SHP77 (cell line): ENCODE data around the gene ARHGEF17.

ENCODE experiments used
- DNase-seq, 2 experiments: peaks; one replicate each; lab custom pipeline; 2025; lab: John Stamatoyannopoulos, UW

The ARHGEF17 gene

DNA sequence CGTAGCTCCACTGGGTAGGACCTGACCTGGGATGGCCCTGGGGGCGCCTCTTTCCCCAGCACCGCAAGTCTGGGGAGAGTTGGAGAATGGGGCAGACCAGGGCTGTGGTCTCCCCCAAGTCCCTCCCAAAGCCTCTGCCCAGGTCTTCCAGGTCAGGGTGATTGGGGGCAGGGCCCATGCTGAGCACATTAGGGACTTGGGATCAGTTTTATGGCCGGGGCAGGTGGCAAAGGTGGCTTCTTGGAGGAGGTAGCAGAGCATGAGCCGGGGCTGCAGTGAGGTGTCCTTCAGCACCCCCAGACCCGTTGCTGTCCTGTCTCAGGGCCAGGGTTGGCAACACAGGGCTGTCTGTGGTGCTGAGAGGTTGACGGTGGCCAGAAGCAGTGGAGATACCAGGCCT is 74.1 kb downstream of the ARHGEF17 start:
- DNase-seq, result no peak

DNA sequence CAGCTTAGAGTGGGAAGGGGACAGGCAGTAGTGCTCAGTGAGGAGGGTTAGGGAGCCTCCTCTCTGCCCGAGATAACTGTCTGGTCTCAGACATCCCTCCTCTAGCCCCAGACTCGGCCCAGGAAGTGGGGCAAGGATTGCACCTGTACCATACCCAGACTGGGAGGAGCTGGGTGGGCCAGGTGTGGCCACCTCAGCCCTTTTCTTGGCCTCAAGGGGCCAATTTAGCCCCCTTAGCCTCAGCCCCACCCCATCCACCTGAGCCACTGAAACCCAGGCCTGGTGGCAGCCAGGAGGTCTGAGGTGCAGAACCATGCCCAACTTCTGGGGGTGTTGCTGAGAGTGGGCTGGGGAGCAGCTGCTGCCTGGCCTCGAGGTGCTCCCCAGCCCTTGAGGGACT is 74.7 kb downstream of the ARHGEF17 start:
- DNase-seq, result no peak

DNA sequence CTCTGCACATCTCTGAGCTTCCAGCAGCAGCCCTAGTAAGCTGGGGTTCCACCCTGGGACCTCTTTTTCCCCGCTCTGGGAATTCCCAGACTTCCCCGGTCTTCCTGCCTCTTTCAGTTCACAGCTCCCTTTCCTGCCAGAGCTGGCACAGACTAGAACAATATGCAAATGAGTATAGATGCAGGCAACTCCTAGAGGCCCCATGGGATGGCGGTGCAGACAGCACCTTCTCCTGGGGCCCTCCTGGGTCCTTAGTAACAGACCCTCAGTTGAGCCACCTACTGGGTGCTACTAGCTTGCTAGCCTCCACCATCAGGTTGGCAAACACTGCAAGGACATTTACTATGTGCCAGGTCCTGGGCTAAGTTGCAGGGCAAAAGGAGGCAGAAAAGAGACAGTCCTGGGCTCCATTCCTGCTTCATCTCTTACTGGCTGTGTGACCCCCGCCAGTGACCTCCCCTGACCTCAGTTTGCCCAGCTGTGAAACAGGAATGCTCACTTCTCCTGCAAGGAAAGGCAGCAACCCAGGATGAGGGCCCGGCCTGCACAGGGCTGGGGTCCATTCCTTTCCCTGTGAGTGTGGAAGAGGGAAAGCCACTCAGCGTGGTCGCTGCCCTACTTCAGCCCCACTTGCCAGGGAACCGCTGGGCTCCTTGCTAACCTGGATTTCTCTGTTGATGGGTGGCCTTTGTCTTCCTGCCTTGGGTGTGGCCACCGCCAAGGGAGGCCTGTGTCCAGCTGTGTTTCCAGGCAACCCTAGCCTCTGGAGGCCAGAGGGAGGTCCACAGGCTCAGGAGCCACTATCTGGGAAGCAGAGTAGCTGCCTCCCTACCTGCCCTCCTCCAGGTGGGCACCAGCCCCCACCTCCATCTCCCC is 75.4 kb downstream of the ARHGEF17 start:
- no peak for DNase-seq

DNA sequence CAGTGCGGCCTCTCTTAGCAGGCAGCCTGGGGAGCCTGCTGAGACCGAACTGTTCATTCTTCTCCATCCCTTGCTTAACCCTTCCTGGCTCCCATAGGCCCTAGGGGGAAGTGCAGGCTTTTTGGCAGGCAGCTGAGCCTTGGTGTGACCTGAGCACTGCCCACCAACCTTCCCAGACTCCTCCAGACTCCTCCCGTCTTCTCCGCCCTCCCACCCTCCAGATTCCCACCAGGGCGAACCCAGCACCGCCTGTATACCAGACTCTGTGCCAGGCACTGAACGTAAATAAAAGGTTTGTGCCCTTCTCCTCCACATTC is 76.0 kb downstream of the ARHGEF17 start:
- DNase-seq, result no peak

DNA sequence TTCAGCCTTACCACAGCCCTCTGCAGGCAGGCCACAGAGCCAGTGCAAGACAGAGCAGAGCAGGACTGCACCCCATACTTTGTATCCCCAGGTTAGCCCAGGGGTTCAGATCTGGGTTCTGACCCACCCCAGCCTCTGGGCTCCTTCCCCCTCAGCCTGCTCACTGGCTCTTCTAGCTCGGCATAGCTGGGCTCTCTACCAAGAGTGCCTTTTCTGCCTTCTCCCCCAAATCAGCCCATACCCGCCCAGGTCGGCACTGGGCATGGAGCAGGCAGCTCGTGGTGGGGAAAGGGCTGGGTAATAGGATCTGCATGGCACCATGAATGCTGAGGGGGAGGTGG is 76.4 kb downstream of the ARHGEF17 start:
- DNase-seq, result no peak

DNA sequence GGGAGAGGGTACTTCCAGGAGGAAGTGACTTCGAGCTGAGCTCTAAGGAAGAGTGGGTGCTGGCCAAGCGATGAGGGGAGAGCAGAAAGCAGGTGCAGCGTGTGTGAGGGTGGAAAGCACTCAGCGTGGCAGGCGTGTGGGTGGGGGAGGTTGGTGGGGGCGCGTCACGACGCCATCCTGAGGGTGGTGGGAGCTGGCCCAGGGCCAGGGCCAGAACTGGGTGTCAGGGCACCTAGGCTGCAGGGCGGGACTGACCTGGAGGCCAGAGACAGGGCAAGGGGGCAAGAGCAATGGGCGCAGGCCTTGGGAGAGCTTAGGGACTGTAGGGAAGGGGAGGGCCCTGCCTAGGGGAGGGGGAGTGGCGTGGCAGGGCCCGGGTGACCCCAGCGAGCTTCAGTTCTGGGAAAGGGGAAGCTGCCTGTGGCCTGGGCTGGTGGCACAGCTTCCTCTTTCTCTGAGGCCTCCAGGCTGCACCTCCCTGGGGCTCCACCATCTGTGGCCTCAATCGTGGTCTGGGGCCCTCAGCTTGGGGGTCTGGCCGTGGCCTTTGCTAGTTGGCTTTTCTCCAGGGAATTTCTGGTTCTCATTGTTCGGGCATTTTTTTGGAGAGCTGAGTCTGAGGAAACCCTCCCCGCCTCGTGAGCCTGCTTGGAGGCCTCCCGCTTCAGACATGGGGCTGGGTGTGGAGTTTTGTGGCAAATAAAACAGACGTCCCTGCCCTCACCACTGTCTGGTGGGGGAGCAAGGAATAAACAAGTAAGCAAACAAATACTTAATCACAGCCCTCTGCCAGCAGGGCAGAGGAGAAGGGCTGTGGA is 77.0 kb downstream of the ARHGEF17 start:
- DNase-seq, result no peak

DNA sequence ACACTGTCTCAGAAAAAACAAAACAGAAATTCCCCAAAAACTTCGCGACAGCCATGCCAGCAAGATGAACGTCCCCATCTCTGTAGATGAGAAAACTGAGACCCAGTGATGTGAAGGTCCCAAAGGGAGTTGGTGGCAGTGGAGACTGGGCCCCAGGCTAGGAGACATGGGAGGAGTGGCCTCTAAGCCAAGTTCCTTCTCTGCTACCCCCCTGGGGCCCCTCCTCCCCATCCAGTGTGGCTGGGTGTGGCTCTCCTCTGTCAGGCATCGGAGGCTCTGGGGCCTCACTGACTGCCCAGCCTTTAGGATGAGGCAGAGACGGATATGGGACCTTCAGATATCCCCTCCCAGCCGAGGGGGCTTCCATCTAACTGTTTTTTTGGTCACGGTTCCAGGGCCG is 77.9 kb downstream of the ARHGEF17 start:
- DNase-seq, result no peak

DNA sequence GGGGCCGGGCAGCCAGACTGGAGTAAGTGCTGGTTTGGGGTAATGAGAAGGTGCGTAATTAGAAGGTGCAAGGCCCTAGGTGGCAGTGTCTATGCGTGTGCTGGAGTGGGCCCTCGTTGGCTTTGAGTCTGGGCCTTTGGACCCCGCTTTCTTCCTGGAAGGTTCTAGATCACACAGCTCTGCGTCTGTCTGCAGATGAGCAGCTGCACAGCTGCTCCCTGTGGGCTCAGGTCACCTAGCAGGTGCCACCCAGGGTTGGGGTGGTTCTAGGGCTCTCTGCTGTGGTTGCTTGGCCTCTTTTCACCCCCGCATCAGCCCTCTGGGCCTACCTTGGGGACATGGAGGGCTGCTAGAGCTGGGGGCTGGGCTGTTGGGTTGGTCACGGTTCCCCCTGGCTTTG is 78.5 kb downstream of the ARHGEF17 start:
- DNase-seq, result no peak

DNA sequence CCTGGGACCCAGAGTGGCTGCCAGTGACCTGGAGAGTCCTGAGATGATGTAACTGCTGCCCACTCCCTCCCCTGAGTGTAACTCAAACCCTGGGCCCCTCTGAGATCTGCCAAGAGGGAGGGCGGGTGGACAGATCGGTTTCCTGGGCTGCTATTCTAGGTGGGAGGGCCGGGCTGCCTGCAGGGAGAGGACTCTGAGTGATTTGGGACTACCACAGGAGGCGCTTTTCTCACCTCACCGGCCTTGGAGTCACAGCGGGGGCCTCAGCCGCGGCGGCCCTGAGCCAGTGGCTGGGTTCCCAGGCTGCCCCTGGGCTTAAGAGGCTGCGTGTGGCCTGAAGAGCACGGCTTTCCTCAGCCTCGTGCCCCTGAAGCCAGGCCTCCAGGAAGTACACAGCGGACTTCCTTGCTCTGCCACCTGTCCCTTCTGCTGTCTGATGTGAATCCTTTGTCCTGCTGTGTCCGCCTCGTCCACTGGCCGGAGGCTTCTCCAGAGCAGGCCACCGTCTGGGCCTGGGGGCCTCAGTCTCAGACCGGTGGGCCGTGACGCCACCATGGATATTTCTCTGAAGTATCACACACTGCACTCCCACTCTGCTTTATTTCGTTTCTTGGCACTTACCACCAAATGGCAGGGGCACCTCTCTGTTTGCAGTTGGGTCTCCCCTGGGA is 79.7 kb downstream of the ARHGEF17 start:
- no peak for DNase-seq

DNA sequence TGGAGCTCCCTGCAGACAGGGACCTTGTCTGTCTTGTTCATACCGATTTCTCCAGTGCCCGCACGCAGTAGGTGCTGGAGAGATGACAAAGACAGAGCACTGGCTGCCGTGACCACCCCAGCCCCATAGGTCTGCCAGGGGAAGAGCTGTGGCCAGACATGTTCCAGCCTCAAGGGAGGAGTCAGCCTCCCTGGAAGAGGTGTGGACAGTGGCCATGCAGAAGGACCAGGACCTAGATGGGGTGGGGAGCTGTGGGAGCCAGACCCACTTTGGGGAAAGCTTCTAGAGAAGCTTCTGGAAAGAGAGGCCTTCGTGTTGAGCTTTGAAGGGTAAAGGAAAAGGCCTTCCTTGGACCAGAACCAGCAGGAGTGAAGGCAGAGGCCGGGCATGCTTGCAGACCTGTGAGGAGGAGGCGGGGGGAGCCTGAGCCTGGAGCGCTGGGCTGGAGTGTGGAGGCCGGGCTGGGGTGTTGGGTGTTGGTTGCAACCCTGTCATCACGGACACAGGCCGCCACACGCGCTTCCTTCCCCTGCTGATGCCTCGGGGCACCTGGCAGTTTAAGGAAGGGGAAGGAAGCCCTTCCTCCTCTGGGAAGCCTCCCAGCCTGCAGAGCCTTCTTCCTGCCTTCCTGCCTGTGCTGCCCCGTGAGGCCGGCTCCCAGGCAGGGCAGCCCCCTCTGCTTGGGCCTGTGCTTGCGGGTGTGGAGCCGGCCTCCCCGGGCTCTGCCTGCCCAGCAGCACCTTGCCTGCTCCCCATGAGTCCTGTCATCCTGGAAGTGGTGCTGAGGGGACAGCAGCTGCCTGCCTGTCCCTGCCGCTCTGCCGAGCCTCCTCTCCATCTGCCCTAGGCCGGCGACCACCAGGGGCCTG is 80.4 kb downstream of the ARHGEF17 start:
- DNase-seq, result no peak

DNA sequence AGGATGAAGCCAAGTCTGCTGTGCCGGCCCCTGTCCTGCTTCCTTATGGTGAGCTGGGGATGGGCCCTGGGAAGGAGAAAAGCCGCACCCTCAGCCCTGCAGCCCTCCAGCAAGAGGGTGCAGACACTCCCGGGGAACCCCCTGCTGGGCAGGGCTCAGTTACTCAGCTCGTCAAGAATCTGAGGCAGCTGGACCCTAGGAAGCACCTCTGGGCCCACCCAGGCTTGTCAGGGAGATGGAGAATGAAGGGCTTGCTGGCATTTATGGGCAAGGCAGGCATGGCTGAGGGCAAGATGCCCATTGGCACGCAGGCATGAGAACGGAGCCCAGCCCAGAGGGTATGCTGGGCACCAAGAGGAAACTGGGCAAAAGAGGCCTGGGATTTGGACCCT is 81.1 kb downstream of the ARHGEF17 start:
- no peak for DNase-seq

DNA sequence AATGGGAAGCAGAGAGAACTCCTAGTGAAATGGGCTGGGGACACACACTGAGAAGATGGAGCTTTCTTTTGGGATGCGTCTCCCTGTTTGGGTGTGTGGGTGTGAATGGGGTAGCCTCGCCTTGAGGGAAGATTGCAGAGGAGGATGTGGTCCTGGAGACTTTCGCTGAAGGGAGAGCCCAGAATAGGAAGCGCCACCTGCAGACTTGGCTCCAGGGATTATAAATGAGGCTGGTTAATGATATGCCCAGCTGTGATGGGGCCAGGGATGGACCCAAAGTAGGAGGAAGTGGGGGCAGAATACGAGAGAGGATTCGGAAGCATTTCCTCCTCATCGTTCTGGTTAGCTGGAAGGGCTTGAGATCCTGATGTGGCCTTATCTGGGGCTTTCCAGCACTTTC is 81.8 kb downstream of the ARHGEF17 start:
- DNase-seq, result no peak

DNA sequence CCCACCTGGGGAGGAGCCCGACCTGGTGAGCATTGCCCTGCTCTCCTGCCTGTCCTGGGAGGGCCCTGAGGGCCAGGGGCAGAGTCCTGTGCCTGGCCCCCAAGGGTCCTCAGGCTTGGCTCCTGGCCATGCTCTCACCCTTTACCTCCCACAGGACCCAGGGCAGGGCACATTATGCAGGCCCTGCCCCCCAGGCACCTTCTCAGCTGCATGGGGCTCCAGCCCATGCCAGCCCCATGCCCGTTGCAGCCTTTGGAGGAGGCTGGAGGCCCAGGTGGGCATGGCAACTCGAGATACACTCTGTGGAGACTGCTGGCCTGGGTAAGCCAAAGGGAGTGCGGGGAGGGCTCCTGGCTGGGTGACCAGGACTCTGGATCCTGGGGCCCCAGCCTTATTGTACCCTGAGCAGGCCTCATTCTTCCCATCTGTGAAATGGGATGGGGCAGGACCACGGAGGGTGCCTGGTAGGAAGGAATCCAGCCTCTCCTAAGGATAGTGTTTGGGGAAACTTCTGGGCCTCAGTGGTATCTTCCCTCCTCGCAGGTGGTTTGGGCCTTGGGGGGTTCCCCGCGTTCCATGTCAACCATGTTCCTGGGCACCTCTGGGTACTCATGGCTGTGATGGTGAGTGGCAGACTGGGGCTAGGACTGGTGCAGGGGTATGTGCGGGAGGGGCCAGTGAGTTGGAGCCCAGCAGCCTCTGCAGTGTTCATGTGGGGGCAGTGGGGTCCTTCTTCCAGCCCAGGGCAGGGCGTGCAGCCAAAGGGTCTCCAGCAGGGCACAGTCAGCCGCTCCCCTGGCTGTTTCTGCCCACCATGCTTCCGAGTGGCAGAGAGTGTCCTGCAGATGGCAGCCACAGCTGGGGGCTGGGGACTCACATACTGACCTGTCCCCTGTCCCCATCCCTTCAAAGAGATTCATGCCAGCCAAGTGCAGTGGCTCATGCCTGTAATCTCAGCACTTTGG is 82.8 kb downstream of the ARHGEF17 start:
- DNase-seq, result no peak

DNA sequence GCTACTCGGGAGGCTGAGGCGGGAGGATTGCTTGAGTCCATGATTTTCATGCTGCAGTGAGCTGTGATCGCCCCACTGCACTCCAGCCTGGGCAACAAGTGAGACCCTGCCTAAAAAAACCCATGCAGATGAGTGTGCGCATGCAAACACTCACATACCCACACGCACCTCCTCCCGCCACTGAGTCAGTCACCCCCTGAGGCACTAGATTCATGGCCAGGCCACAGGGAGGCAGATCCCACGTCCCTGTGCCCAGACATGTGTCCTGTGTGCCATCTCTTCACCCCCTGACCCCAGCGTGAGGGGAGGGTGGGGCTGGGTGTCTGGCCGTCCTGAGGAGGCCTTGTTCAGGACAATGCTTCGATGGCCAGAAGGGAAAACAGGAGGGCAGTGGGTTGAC is 83.6 kb downstream of the ARHGEF17 start:
- no peak for DNase-seq

DNA sequence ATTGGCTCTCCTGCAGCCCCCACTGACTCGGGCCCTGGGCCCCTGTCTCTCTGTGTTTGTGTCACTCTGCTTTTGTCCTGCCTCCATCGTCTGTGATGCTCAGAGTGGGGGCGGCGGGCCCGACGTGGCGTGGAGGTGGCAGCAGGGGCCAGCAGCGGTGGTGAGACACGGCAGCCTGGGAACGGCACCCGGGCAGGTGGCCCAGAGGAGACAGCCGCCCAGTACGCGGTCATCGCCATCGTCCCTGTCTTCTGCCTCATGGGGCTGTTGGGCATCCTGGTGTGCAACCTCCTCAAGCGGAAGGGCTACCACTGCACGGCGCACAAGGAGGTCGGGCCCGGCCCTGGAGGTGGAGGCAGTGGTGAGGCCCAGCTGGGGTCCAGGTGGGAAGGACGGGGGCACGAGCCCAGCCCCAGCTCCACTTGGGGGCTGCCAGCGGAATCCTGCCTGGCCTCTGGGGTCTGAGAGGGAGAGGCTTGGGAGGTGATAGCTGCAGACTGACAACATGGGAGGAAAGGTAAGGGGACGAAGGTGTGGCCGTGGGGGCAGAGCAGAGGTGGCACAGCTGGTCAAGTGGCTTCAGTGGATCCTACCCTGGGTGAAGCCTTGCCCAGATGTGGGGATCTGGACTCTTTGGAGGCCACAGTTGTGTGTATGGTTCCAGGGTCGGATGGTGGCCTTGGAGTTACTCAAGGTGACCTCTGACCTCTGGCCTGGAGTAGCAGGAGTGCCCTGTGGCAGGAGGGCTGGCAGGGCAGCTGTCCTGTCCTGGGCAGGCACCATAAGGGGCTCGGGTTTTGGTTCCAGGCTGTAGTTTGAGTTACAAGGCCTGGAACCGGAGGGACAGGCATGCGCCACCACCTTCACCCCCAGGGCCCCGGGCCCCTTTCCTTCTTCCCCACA is 84.3 kb downstream of the ARHGEF17 start:
- no peak for DNase-seq

DNA sequence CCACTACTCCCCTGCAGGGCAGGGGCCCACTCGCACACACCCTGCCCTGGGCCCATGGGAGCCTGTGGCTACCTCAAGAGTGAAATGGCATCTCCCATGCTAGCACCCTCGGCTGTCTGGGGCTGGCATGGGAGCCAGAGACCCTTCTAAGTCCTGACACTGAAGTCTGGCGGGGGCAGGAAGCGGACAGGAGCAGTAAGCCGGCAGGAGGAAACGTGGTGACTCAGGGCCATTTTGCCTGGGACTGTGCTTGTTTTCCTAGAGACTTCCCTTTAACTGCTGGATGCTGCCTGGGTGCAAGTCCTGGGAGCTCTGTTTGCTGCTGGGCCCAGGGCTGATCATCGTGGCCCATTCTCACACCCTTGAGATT is 84.9 kb downstream of the ARHGEF17 start:
- no peak for DNase-seq

DNA sequence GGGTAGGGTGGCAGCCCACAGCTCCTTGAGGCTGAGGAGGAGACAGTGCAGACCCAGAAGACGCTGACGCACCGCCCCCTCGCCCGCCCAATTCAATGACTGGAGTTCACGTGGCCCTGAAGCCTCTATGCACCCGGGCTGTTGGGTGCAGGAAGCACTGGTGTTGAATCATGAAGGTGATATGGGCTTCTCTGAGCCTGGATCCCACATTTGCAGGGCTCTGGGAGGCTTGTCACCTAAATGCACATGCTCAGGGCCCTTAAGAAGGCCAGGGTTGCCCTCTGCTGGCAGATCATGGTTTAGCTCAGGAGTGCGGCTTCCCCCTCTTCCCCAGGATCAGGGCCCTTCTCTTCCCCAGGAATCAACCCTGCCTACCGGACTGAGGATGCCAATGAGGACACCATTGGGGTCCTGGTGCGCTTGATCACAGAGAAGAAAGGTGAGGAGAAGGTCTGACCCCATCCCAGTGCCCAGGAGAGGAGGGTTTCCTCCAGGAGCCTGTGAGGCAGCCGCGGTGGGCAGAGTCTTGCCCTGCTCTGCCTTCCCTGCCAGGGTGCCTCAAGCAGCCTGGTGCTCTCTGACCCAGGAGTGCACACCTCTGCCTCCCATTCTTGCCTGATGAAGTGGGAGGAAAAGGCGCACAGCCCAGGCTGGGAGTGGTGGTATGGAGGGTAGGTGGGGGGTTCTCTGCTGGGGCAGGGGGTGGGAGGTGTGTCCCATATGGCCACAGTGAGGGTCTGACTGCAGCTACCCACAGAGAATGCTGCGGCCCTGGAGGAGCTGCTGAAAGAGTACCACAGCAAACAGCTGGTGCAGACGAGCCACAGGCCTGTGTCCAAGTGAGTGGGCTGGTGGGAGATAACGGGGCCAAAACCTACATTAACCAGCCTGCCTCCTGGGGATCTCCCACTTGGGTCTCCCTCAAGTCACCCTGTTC is 85.7 kb downstream of the ARHGEF17 start:
- peak; percentile 64 to 67 for DNase-seq

DNA sequence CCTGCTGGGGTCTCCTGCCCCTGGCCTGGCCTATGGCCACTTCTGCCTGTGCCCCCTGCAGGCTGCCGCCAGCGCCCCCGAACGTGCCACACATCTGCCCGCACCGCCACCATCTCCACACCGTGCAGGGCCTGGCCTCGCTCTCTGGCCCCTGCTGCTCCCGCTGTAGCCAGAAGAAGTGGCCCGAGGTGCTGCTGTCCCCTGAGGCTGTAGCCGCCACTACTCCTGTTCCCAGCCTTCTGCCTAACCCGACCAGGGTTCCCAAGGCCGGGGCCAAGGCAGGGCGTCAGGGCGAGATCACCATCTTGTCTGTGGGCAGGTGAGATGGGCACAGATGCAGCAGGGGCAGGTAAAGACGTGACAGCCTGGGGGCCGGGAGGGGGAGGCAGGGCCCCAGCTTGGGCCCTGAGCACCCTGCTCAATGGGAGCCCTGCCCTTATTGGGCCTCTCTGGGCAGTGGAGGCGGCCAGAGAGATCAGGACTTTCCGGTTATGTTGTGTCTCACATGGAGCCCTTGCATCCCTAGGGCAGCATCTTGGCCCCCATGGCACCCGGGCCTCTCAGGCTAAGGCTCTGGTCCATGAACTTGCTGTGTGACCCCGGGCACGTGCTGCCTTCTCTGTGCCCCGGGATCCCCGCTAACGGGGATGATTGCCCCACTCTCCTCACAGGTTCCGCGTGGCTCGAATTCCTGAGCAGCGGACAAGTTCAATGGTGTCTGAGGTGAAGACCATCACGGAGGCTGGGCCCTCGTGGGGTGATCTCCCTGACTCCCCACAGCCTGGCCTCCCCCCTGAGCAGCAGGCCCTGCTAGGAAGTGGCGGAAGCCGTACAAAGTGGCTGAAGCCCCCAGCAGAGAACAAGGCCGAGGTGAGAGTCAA is 86.6 kb downstream of the ARHGEF17 start:
- no peak for DNase-seq
